NCI-H226 (cell line): ENCODE results near the gene GTF2E1.
A peak's percentile ranks its signal among the peaks of the same experiment; 100 is the strongest.
"Not testable (repeated sequence)": the region's sequence is repeated elsewhere in the genome, so short reads cannot be mapped to it uniquely, and the experiment has no call there.

Source experiments
- DNase-seq: peaks from one replicate; pipeline ENCODE4 v3.0.0-alpha.2; 2015

The GTF2E1 gene

DNA sequence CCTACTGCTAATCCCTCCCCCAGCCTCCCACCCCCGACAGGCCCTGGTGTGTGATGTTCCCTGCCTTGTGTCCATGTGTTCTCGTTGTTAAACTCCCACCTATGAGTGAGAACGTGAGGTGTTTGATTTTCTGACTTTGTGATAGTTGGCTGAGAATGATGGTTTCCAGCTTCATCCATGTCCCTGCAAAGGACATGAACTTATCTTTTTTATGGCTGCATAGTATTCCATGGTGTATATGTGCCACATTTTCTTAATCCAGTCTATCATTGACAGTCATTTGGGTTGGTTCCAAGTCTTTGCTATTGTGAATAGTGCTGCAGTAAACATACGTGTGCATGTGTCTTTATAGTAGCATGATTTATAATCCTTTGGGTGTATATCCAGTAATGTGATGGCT lies 16.0 kb downstream of the GTF2E1 start:
- DNase-seq, result not testable (repeated sequence)

- DNase-seq, result no peak
These were observed 20.1 kb downstream of the GTF2E1 start for GRCh38 chr3:120762615-120763014.

GRCh38 chr3:120763601-120764000 lies 21.1 kb downstream of the GTF2E1 start:
- no peak for DNase-seq

DNA sequence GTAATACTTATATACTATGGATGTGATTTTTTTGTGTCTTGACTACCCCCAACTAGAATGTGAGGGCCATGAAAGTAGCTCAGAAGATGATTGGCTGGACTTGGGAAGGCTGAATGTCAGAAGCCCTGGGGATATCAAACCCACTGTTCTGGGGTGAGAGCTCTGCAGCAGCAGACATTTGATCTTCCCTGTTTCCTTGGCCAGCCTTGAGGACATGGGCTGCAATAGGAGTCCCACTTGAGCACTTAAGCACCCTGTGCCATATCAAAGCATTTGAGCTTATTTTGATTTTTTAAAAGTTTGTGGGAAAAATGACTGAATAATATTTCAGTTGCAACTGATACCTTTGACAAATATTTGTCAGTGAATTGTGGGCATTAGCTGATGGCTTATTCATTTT lies 21.7 kb downstream of the GTF2E1 start:
- no peak for DNase-seq

- DNase-seq, result no peak
These were observed 23.4 kb downstream of the GTF2E1 start for GRCh38 chr3:120765830-120766493.

- no peak for DNase-seq
These were observed 24.0 kb downstream of the GTF2E1 start for GRCh38 chr3:120766576-120766975.

DNA sequence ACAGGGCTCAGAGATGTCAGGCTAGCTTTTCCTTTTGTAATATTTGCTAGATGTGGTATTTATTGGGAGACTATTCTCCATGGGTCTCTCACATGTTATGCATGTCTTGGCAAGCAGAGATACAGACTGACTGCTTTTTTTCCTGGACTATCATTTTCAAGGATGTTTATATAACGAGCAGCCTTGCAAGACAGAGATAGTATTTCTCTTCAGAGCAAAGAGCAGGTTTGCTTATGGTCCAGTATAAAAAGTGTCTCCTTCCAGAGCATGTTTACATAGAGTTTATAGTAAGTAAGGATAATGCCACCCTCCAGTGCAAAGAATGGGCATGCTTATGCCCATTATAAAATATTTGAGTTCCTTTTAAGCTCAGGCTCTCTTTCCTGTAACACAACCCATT lies 24.6 kb downstream of the GTF2E1 start:
- no peak for DNase-seq

GRCh38 chr3:120769436-120769835 lies 26.9 kb downstream of the GTF2E1 start:
- DNase-seq, result no peak

DNA sequence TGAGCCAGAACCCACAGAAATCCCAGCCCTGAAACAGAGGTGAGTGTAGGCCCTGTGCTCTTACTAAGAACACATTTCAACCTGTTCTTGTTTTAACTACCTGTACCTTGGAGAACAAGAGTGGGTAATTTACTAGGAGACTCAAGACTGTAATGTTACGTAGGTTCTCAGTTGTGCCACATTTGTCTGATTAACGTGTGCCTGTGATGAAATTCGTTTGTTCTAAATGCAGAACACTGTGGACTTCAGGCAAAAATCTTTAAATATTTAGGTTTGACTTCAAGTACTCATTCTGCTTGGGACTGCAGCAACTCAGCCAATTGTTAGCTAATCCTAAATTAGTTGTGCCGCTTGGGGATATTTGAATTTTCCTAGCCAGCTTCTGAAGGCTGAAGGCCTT lies 28.3 kb downstream of the GTF2E1 start:
- no peak for DNase-seq

- no peak for DNase-seq
These were observed 29.5 kb downstream of the GTF2E1 start for GRCh38 chr3:120772081-120772480.

DNA sequence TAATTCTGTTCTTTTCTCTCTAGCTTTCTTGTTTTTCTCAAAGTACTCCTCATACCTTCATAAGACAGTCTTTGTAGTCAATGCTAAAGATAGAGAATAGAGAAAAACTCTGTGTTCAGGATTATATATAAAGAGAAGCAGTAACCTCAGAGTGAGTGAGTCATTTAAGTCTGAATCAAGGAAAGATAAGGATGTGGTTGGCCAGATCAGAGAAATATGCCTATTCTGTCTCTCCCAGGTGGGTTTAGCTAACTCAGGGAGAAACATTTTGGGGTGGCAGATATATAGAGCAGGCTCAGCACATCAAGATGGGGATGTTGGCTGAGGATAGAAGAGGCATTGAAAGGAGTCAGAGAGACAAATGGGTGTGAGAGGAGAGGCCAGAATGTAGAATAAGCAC lies 31.4 kb downstream of the GTF2E1 start:
- peak; percentile 12 for DNase-seq

DNA sequence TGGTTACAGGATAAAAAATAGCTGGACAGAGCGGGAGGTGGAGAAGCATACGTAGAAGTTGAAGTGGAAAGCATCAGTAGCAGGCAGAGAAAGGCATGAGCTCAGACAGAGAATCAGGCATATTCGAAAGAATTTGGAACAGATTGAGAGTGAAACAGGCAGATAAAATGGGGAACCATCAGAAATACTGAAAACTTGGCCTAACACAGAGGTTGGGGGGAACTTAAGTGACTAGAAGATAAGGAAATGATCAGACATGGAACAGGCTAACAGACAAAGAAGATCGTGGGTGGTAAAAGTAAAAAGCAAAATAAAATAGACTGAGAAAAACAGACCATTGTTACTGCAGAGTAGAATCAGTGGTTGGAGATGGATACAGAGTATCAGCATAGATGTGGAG lies 32.9 kb downstream of the GTF2E1 start:
- no peak for DNase-seq

DNA sequence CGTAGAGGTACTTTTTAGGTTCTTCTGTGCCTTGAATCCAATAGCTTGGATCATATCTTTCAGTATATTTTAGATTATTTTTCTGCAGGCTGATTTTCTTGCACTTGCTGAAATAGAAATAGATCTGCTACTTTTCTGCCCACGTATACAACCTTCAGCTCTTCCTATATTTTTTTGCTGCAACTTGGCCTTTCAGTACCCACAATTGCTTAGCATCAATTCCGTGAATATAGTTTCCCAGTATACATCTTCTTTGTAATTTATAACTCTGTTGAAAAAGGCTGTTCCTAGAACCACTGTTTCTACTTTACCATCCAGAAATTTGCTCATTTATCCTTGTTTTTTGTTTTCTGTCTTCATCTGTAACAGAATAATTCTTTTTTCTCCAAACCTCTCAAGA lies 36.2 kb downstream of the GTF2E1 start:
- no peak for DNase-seq

- DNase-seq, result no peak
These were observed 38.4 kb downstream of the GTF2E1 start for GRCh38 chr3:120780977-120781376.

DNA sequence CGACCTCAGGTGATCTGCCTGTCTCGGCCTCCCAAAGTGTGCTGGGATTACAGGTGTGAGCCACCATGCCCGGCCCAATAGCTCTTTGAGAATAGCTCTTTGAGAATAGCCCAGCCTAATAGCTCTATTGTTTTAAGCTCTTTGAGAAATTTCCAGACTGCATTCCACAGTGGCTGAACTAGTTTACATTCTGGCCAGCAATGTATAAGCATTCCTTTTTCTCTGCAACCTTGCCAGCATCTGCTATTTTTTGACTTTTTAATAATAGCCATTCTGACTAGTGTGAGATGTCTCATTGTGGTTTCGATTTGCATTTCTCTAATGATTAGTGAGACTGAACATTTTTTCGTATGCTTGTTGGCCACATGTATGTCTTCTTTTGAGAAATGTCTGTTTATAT lies 43.3 kb downstream of the GTF2E1 start:
- DNase-seq, result not testable (repeated sequence)

GRCh38 chr3:120791010-120791409 lies 48.5 kb downstream of the GTF2E1 start:
- DNase-seq, result no peak

GRCh38 chr3:120791913-120792312 lies 49.4 kb downstream of the GTF2E1 start:
- DNase-seq, result peak; percentile 70

DNA sequence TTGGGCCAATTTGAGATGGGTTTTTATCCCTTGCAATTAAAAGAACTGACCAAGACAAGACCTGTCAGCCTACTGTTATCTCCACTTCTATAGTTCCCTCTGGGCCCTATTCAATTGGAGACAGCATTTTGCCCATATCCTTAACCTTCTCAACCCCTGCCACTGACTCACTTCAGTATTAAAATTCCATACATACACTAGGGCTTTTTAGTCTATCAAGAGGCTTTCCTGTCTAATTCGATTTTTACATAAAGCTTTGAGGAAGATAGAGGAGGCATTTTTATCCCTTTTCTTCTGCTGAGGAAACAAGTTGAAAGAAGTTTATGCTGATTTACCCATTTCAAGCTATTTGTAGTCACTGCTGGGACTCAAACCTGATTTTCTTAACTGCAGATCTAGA lies 51.1 kb downstream of the GTF2E1 start:
- DNase-seq, result no peak

- peak; percentile 22 for DNase-seq
These were observed 52.6 kb downstream of the GTF2E1 start for GRCh38 chr3:120795017-120795648.

- no peak for DNase-seq
These were observed 53.4 kb downstream of the GTF2E1 start for GRCh38 chr3:120795959-120796358.

GRCh38 chr3:120796976-120797375 lies 54.4 kb downstream of the GTF2E1 start:
- no peak for DNase-seq

DNA sequence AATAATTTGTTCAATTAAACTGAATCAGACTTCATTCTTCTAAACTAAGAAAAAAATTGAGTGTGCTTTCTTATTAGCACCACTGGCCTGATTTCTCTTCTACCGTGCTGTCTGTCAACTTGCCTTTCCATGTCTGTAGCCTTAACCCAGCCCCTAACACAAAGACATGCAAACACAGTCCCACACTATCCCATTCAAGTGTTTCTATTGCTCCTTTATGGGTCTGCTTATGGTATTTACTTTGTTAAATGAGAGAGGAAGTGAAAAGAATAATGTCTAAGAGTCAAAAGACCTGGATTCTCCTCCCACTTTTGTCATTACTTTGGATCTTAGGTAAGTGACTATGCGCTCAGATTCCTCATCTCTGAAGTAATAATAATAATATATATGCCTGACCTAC lies 55.3 kb downstream of the GTF2E1 start:
- DNase-seq, result no peak

GRCh38 chr3:120798346-120798745 lies 55.8 kb downstream of the GTF2E1 start:
- DNase-seq, result no peak

DNA sequence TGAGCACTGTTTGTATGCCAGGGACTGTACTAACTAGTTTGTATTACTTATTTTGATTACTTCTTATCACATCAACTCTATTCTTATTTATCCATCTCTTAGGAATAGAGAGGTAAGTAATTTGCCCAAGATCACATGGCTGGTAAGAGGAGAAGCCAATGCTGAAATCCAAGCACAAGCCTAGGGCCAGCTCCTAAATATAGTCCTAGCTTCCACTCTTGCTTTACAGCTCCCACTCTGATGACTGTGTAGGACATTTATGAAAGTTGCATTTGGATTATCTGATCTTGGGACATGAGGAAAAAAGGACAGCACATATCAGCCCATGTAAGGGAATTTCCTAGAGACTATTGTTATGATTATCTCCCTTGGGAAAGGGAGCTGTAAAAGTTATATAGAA lies 58.1 kb downstream of the GTF2E1 start:
- DNase-seq, result no peak

DNA sequence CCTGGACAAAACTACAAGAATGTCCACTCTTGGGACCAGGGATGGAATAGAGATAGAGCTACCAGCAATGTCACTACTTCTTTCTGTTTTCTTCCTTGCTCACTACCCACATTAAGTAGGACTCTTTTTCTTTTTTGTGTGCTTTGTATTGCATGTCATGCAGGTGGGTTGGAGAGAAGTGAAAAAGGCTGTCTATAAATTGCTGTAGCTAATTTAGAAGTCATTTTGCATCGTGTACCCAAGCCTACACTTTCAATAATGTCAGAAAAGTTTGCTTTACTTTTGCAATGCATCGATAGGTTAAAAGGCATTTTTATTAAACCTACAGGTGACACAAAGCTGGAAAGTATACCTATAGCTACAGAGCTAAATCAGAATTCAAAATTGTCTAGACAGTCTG lies 58.9 kb downstream of the GTF2E1 start:
- DNase-seq, result no peak
